ENCODE results near the gene SH3TC2. TPM values are rescaled to one million over a fixed set of nuclear protein-coding genes. Genes with fewer than 3 reads are reported as not detected.
A peak's percentile ranks its signal among the peaks of the same experiment; 100 is the strongest.

SH3TC2 gene
- polyA plus RNA-seq, 1 of the 3 experiments (the other 2 are of a cell fraction): 1.1 TPM

- Histone ChIP-seq H3K4me2 (no peak overlapping the region), H3K79me2 (ENCODE audit: insufficient read depth) (no peaks in the 10 kb centered on the region), H2AFZ (ENCODE audit: low read depth) (no peak overlapping the region), H3K9me3 (no peaks in the 10 kb centered on the region), H4K20me1 (ENCODE audit: insufficient read depth) (no peaks in the 10 kb centered on the region), H3K9me2 (no peaks in the 10 kb centered on the region), H3F3A (replicated peaks; ENCODE audit: insufficient read depth) (peaks cover 36% of the 10 kb centered on the region), H3K36me3 (replicated peaks in 1 of 2; ENCODE audit: control insufficient read depth in 1 of 2, insufficient read depth in 2 of 2, low read length in 1 of 2) (no peaks in the 10 kb centered on the region), H3K4me3 (ENCODE audit: low read depth in 2 of 2, low read length in 1 of 2) (no peak overlapping the region), H3K27me3 (ENCODE audit: insufficient read depth) (no peaks in the 10 kb centered on the region), H3K4me1 (ENCODE audit: control insufficient read depth in 1 of 2, insufficient read depth in 2 of 2, low read depth in 1 of 2, low read length in 1 of 2) (peaks cover 7 to 46% of the 10 kb centered on the region in 2 experiments), H3K9ac (peak overlapping the region; percentile 51; the same call in 1 of the 2 replicates), H3K27ac (ENCODE audit: low read depth in 2 of 2, low read length in 1 of 2) (peak overlapping the region in 1 of 2 experiments; percentile 92; a peak in 2 of 4 replicates)
- DNase-seq: no peak
- 59% methylated on average over 6 of the region's 6 CpGs for WGBS (ENCODE audit: low lambda C conversion rate)
- no peak for TF ChIP-seq RCOR1 (IDR thresholded peaks at IDR 0.05; ENCODE audit: low read length)
- TF ChIP-seq EP300 (IDR thresholded peaks at IDR 0.05; ENCODE audit: borderline replicate concordance in 1 of 2, low read depth in 1 of 2, low read length in 1 of 2): no peak; a peak in 1 of 4 replicates
- TF ChIP-seq PBX3 (IDR thresholded peaks at IDR 0.05): peak; percentile 56; the same call in 1 of the 2 replicates
- TF ChIP-seq TCF12 (IDR thresholded peaks at IDR 0.05): peak; percentile 35; the same call in 1 of the 2 replicates
- TF ChIP-seq MEF2A (IDR thresholded peaks at IDR 0.05; ENCODE audit: borderline replicate concordance, low read depth): no peak
- TF ChIP-seq NFIC (IDR thresholded peaks at IDR 0.05; ENCODE audit: borderline replicate concordance): peak; percentile 63
- TF ChIP-seq MAX (IDR thresholded peaks at IDR 0.05; ENCODE audit: low read depth): peak; percentile 49; the same call in 1 of the 2 replicates
- peak; percentile 28; the same call in 1 of the 2 replicates for TF ChIP-seq TEAD4 (IDR thresholded peaks at IDR 0.05; ENCODE audit: borderline replicate concordance, insufficient read depth)
- ChIA-PET CTCF (interaction anchor here (0.6 to 1.0 kb wide), 3 partner anchors 13 to 1040 kb away, joined by 3 to 4 read pairs (median 3); no protein-coding TSS in a partner anchor), POLR2A (no interaction called here)
Measured at GRCh38 chr5:148974642-148975327, 88.1 kb downstream of the SH3TC2 start.

GRCh38 chr5:148973455-148973854, 89.4 kb downstream of the SH3TC2 start:
- CTCF ChIA-PET: interaction anchor here (1.0 to 1.7 kb wide), 3 partner anchors 15 to 243 kb away, joined by 4 to 8 read pairs (median 5); no protein-coding TSS in a partner anchor
- peak overlapping the region; percentile 51; the same call in 1 of the 2 replicates for H3K9ac ChIP-seq
- H3K4me2 ChIP-seq: peak overlapping the region; percentile 32; the same call in 1 of the 2 replicates
- H3K27ac ChIP-seq (ENCODE audit: low read depth in 2 of 2, low read length in 1 of 2): peak overlapping the region; percentile 53 to 92; a peak in 3 of 4 replicates
- no peaks in the 10 kb centered on the region for H3K79me2 ChIP-seq (ENCODE audit: insufficient read depth)
- no peaks in the 10 kb centered on the region for H3K36me3 ChIP-seq (replicated peaks in 1 of 2; ENCODE audit: control insufficient read depth in 1 of 2, insufficient read depth in 2 of 2, low read length in 1 of 2)
- no peak overlapping the region; a peak in 1 of 4 replicates for H3K4me3 ChIP-seq (ENCODE audit: low read depth in 2 of 2, low read length in 1 of 2)
- POLR2A ChIA-PET: no interaction called here
- no peaks in the 10 kb centered on the region for H4K20me1 ChIP-seq (ENCODE audit: insufficient read depth)
- H3K9me2 ChIP-seq: no peaks in the 10 kb centered on the region
- no peak for DNase-seq
- no peaks in the 10 kb centered on the region for H3K9me3 ChIP-seq
- TF ChIP-seq MAX (IDR thresholded peaks at IDR 0.05; ENCODE audit: low read depth) (0 out of 2 replicates have a peak, but pooled peaks have one; percentile 2), EZH2phosphoT487 (IDR thresholded peaks at IDR 0.05; ENCODE audit: borderline replicate concordance, low read depth) (no peak), IRF3 (IDR thresholded peaks at IDR 0.05; ENCODE audit: low read depth, low read length) (no peak), NRF1 (IDR thresholded peaks at IDR 0.05; ENCODE audit: low read depth, low read length) (no peak)
- 64% methylated on average over 2 of the region's 2 CpGs for WGBS (ENCODE audit: low lambda C conversion rate)
- peaks cover 36% of the 10 kb centered on the region for H3F3A ChIP-seq (replicated peaks; ENCODE audit: insufficient read depth)
- H3K4me1 ChIP-seq (ENCODE audit: control insufficient read depth in 1 of 2, insufficient read depth in 2 of 2, low read depth in 1 of 2, low read length in 1 of 2): peaks cover 8 to 50% of the 10 kb centered on the region in 2 experiments
- no peak overlapping the region for H2AFZ ChIP-seq (ENCODE audit: low read depth)
- H3K27me3 ChIP-seq (ENCODE audit: insufficient read depth): no peaks in the 10 kb centered on the region

Data from SK-N-SH (cell line).